NCI-H2227 treated with DMSO at 0.1 percent for 48 hours (cell line): Measurements from ENCODE around the gene OTUB2.
A peak's percentile ranks its signal among the peaks of the same experiment; 100 is the strongest.
"Not testable (repeated sequence)": the region's sequence is repeated elsewhere in the genome, so short reads cannot be mapped to it uniquely, and the experiment has no call there.

Experiments used
- DNase-seq: peaks from one replicate; lab custom pipeline; 2025; lab: John Stamatoyannopoulos, UW

The OTUB2 gene

GRCh38 chr14:94058128-94058673, 32.1 kb downstream of the OTUB2 start:
- no peak for DNase-seq

GRCh38 chr14:94058674-94059138, 32.6 kb downstream of the OTUB2 start:
- DNase-seq: no peak

GRCh38 chr14:94059998-94060397, 33.9 kb downstream of the OTUB2 start:
- DNase-seq: no peak

- DNase-seq: no peak
These were observed 36.3 kb downstream of the OTUB2 start for GRCh38 chr14:94062344-94062940.

- no peak for DNase-seq
These were observed 40.0 kb downstream of the OTUB2 start for GRCh38 chr14:94066089-94066676.

GRCh38 chr14:94072076-94072475, 45.9 kb downstream of the OTUB2 start:
- not testable (repeated sequence) for DNase-seq

- DNase-seq: no peak
These were observed 48.4 kb downstream of the OTUB2 start for GRCh38 chr14:94074534-94074933.

GRCh38 chr14:94075008-94075407, 48.9 kb downstream of the OTUB2 start:
- DNase-seq: no peak

- DNase-seq: no peak
These were observed 51.1 kb downstream of the OTUB2 start for GRCh38 chr14:94077111-94077821.

- DNase-seq: no peak
These were observed 51.7 kb downstream of the OTUB2 start for GRCh38 chr14:94077823-94078222.

- no peak for DNase-seq
These were observed 53.9 kb downstream of the OTUB2 start for GRCh38 chr14:94079891-94080620.

- peak; percentile 81 for DNase-seq
These were observed 54.7 kb downstream of the OTUB2 start, which contains the start of the genes DDX24 and IFI27L1 for GRCh38 chr14:94080621-94081385. Gene DDX24 (minus strand): TSS chr14:94081202. CDS start chr14:94079742, 1,460 bp downstream. Gene IFI27L1 (plus strand): TSS chr14:94081310. CDS start chr14:94096938, 15,628 bp downstream.

GRCh38 chr14:94081386-94081820, 55.3 kb downstream of the OTUB2 start:
- DNase-seq: no peak

GRCh38 chr14:94087891-94088290, 61.8 kb downstream of the OTUB2 start:
- no peak for DNase-seq

- DNase-seq: no peak
These were observed 62.4 kb downstream of the OTUB2 start for GRCh38 chr14:94088516-94088915.

GRCh38 chr14:94089479-94089878, 63.3 kb downstream of the OTUB2 start:
- no peak for DNase-seq

GRCh38 chr14:94093418-94093817, 67.3 kb downstream of the OTUB2 start:
- no peak for DNase-seq

- no peak for DNase-seq
These were observed 71.0 kb downstream of the OTUB2 start for GRCh38 chr14:94097091-94097490.
